Activated naive CD4-positive, alpha-beta T cell treated with anti-CD3 and anti-CD28 coated beads, Interleukin-2, amount 50 U/mL, for 24 hours (primary cell): ENCODE measurements around the gene POLR3GL.
"Not testable (repeated sequence)": the region's sequence is repeated elsewhere in the genome, so short reads cannot be mapped to it uniquely, and the experiment has no call there.

Experiments used
- H3K27ac Mint-ChIP-seq: one replicate; pipeline ENCODE4 v1.8.0; 2021; ENCODE audit warnings: mild to moderate bottlenecking, mixed read lengths
- H3K27me3 Mint-ChIP-seq: one replicate; pipeline ENCODE4 v1.8.0; 2021; ENCODE audit warnings: mixed read lengths
- H3K36me3 Mint-ChIP-seq: one replicate; pipeline ENCODE4 v1.8.0; 2021; ENCODE audit warnings: mixed read lengths
- H3K4me1 Mint-ChIP-seq: one replicate; pipeline ENCODE4 v1.8.0; 2021; ENCODE audit warnings: mixed read lengths
- H3K4me3 Mint-ChIP-seq: one replicate; pipeline ENCODE4 v1.8.0; 2021; ENCODE audit warnings: mild to moderate bottlenecking, mixed read lengths
- H3K9me3 Mint-ChIP-seq: one replicate; pipeline ENCODE4 v1.8.0; 2021; ENCODE audit warnings: mixed read lengths

POLR3GL gene, protein sequence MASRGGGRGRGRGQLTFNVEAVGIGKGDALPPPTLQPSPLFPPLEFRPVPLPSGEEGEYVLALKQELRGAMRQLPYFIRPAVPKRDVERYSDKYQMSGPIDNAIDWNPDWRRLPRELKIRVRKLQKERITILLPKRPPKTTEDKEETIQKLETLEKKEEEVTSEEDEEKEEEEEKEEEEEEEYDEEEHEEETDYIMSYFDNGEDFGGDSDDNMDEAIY

DNA sequence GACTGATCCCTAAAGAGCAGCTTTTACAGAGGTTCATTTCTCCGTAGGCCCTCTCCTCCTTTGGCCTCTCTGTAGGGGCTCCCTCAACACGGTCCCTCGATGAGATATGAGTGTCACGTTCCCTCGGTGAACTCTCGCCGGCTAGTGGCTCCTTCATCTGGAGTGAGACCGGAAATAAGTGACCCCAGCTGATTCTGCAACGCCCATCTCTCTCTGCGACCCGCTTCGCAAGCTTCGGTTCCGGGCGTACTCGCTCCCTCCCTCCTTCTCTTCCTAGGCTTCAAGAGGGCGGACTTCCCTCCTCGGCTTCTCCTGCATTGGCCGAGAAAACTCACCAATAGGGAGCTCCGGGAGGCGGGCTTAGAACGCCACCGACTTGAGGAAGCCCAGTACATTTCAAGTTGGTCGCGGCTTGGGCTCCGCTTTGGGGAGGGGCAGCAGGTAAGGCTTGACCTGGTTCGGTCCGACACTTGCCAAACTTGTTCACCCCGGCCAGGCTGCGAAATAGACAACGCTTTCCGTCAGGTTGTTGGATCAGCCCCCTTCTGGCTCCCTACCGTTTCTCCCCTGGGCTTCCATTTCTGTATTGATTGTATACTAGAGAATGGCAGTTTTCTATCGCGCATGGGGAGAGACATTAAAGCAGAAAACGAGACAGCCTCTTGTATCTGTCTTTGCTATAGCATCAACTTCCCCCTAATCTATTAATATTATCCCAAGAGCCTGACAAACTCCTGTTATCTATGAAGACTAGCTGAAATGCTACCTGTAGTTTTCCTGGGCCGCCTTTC is at the start of gene POLR3GL, which contains the start of gene ANKRD34A:
Gene POLR3GL, plus strand, starts transcription at position 363 of the 791 bp plus-strand sequence. CDS start 10,176 bp downstream, outside the sequence.
Gene ANKRD34A, minus strand, starts transcription at position 248 of the 791 bp plus-strand sequence. CDS start 2,816 bp downstream, outside the sequence.
- Mint-ChIP-seq H3K4me3 (peak within 1 kb of the TSS; percentile 92), H3K4me1 (peaks cover 63% of the 10 kb centered on the region), H3K9me3 (peaks cover 5% of the 10 kb centered on the region), H3K36me3 (peaks cover 9% of the 10 kb centered on the region), H3K27me3 (no peaks in the 10 kb centered on the region), H3K27ac (peak within 1 kb of the TSS; percentile 95)

DNA sequence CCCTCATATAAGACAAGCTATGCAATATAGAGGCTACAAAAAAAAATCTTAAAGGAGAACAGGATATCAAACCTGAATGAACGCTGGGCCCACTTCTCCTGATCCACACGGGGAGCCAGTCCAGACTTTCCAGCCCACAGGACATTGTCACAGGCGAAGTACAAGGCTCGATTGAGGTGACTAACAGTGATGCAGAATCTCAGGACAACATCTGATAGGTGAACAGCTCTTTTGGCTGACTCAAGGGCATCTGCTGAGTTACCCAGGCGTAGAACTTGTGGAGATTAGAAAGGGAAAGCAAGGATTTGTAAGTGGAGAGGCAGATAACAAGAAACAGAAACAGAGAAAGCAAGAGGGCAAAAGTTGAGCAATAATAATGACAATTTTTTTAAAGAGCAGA is 47.7 kb upstream of the POLR3GL start:
- peaks cover 57% of the 10 kb centered on the region for H3K4me1 Mint-ChIP-seq

DNA sequence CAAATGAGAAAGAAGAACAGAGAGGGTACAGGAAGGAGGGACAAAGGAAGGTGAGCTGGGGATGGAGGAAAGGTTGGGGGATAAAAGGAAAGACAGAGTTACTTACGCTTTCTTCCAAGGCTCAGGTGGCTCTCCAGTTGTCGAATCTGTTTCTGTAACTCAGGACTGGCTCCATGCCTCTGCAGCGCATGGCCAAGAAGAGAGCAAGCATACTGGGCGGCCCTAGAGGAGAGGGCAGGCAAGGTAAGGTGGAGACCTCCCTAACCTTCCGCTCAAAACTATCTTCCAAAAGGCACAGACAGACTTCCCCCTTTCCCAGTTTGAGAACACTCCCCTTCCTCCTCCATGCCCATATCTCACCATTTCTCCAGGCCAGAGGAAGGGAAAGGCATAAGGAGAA is 46.9 kb upstream of the POLR3GL start:
- H3K4me1 Mint-ChIP-seq = peaks cover 57% of the 10 kb centered on the region
- H3K27me3 Mint-ChIP-seq = no peaks in the 10 kb centered on the region
- H3K4me3 Mint-ChIP-seq = peak overlapping the region; percentile 97
- H3K27ac Mint-ChIP-seq = peak overlapping the region; percentile 96
- no peaks in the 10 kb centered on the region for H3K9me3 Mint-ChIP-seq
- H3K36me3 Mint-ChIP-seq = peaks cover 20% of the 10 kb centered on the region

More for the DNA sequence above, 47.7 kb upstream of the POLR3GL start:
- H3K4me3 Mint-ChIP-seq = peak overlapping the region; percentile 97
- H3K9me3 Mint-ChIP-seq = no peaks in the 10 kb centered on the region
- H3K36me3 Mint-ChIP-seq = peaks cover 20% of the 10 kb centered on the region
- H3K27me3 Mint-ChIP-seq = no peaks in the 10 kb centered on the region
- H3K27ac Mint-ChIP-seq = peak overlapping the region; percentile 94

DNA sequence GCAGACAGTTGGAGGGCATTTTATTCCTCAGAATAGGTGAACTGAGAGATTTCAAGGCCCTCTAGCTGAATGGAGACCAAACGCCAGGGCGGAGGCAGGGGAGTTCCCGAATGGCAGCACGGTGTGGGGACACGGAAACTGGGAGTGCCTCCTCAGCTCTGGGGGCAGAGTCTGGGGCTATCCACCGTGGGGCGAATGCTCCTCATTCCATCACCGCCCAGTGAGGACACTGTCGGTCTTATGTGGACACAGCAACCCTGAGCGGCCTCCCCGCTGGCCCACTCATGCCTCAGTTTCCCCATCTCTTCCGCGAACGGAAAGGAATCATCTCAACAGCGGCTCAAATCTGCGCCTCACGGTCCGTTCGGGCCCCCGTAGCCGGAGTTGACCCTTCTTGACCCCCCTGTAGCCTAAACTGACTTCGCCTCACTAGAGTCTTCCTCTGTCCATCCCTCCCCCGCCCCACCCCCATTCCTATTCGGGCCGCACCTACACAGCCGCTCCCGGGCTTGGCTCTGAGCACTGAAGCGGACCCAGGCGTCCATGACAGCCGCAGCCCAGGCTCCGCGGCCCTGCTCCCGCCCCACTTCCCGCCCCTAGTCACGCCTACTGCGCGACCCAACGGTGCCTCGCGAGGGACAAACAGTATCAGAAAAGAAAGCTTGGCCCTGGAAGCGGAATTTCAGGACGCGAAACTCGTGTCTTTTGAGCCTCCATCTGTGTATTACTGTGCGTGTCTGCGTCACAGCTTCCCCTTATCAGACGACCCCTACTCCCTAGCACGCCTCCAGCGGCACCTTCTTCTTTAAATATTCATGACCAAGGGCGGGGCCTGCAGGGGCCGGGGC is 46.1 kb upstream of the POLR3GL start, which contains the start of gene PEX11B:
Gene PEX11B, minus strand, starts transcription at position 574 of the 848 bp plus-strand sequence. Its CDS starts 29 bp downstream, at position 545.
- Mint-ChIP-seq H3K27me3 (no peaks in the 10 kb centered on the region), H3K4me1 (peaks cover 57% of the 10 kb centered on the region), H3K4me3 (peak within 1 kb of the TSS; percentile 97), H3K36me3 (peaks cover 20% of the 10 kb centered on the region), H3K9me3 (no peaks in the 10 kb centered on the region), H3K27ac (peak within 1 kb of the TSS; percentile 96)

DNA sequence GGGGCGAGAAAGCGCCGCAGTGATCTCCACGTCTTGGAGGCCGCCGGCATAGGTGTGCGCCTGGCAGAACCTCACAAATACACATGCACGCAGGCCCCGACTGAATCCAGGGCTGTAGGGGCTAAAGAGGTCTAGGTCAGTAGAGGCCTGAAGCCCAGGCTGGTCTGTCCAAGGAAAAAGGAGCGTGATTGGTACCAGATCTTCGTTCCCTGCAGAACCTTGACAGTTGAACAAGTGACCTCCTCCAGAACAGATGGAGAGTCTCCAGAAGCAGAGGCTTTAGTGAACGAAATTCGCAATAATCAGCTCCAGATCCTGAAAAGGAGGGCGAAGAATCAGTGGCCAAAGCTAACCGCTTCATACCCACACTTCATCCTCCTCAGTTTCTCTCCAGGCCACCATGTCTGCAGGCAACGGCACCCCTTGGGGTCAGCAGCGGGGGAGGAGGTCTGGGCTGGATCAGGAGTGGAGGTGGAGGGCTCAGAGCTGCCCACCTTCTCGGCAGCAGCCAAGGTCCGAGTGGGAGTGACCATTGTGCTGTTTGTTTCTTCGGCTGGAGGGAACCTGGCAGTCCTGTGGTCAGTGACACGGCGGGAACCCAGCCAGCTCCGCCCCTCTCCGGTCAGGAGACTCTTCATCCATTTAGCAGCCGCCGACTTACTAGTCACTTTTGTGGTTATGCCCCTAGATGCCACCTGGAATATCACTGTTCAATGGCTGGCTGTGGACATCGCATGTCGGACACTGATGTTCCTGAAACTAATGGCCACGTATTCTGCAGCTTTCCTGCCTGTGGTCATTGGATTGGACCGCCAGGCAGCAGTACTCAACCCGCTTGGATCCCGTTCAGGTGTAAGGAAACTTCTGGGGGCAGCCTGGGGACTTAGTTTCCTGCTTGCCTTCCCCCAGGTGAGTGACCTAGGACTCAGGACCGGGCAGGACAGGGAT is 45.2 kb upstream of the POLR3GL start:
- Mint-ChIP-seq H3K4me1 (peaks cover 50% of the 10 kb centered on the region), H3K27me3 (no peaks in the 10 kb centered on the region), H3K9me3 (no peaks in the 10 kb centered on the region), H3K4me3 (peak overlapping the region; percentile 97), H3K36me3 (peaks cover 19% of the 10 kb centered on the region), H3K27ac (peak overlapping the region; percentile 96)

DNA sequence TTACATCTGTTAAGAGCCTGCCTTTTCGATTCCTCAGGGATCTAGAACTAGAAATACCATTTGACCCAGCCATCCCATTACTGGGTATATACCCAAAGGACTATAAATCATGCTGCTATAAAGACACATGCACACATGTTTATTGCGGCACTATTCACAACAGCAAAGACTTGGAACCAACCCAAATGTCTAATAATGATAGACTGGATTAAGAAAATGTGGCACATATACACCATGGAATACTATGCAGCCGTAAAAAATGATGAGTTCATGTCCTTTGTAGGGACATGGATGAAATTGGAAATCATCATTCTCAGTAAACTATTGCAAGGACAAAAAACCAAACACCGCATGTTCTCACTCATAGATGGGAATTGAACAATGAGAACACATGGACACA is 44.2 kb upstream of the POLR3GL start:
- Mint-ChIP-seq H3K4me3 (peak overlapping the region; percentile 97), H3K27ac (peak overlapping the region; percentile 46), H3K4me1 (peaks cover 43% of the 10 kb centered on the region), H3K36me3 (peaks cover 15% of the 10 kb centered on the region)
- H3K27me3 Mint-ChIP-seq, H3K9me3 Mint-ChIP-seq: not testable (repeated sequence)

DNA sequence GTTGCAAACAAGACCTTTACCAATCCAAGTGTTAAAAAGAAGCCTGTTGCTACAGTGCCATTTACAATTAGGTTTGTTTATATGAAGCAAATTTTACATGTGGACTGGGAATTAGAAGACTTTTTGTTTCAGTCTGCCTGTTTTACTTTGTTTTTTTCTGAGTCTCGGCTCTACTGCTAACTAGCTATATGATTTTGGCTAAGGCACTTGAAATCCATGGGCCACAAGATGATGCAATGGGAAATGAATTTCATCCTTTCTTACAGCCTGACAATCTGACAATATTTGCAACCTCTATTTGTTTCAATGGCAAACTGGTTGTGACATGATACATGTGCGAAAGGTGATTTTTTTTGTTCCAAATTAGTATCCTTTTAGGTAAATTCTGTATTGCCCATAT is 42.2 kb upstream of the POLR3GL start:
- H3K27me3 Mint-ChIP-seq = no peaks in the 10 kb centered on the region
- peaks cover 5% of the 10 kb centered on the region for H3K36me3 Mint-ChIP-seq
- H3K4me1 Mint-ChIP-seq = peaks cover 35% of the 10 kb centered on the region
- no peaks in the 10 kb centered on the region for H3K9me3 Mint-ChIP-seq
- no peak overlapping the region for H3K27ac Mint-ChIP-seq
- no peak overlapping the region for H3K4me3 Mint-ChIP-seq

DNA sequence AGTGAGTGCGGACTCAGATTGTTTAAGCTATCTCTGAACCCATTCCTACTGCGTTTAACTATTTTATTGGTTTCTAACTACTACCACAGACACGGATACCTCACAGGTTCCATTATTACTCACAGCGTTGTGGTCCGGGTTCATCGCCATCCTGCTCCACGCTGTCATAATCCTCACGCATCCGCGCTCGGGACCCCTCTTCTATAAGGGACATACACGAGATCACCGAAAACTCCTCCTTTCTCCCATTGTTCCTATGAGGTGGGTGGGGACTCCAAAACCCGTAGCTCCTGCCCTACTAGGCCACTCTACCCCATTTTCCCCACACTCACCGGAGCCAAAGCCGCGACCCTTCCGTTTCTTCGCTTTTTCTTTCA is 37.8 kb upstream of the POLR3GL start:
- Mint-ChIP-seq H3K27me3 (no peaks in the 10 kb centered on the region), H3K27ac (no peak overlapping the region), H3K36me3 (peaks cover 5% of the 10 kb centered on the region), H3K4me3 (no peak overlapping the region), H3K9me3 (no peaks in the 10 kb centered on the region), H3K4me1 (peaks cover 25% of the 10 kb centered on the region)

DNA sequence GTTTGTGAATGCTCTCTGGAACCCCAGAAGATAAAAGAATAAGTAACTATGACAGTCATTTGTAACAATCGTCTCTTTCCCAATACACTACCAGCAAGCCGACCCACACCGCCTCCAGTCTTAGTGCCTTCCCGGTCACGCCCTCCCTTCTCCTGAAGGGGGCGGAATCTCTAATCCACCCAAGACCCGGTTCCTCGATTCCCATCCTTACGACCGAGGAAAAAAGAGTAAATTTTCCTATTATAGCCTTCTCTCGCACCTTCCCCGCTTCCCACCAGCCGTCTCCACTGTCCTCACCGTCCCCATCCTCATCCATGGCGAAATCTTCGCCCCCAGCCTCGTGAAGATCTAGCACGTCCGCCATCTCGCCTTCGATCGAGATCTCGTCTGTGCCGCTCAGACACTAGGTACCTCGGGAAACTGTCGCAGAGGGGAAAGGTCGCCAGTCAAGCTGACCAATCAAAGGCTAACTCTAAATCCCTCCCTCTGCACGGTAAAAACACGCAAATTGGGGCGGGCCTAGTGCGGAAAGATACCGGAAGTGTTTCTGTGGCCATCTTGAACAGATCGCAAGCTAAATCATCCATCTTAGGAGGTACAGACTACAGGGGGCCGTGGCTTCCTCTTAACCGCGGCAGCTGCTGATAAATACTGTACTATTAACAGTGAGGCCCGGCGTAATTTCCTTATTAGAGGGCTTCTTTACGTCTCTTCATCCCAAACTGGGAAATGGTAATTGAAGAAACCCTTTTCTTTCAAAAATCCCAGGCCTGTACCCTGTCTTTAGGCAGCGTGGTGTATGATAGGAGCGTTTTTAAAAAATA is 37.2 kb upstream of the POLR3GL start, which contains the start of gene RBM8A:
Gene RBM8A, minus strand, starts transcription at position 422 of the 824 bp plus-strand sequence. Its CDS starts 58 bp downstream, at position 364.
- peaks cover 30% of the 10 kb centered on the region for H3K4me1 Mint-ChIP-seq
- no peaks in the 10 kb centered on the region for H3K9me3 Mint-ChIP-seq
- H3K27me3 Mint-ChIP-seq = no peaks in the 10 kb centered on the region
- H3K36me3 Mint-ChIP-seq = peaks cover 6% of the 10 kb centered on the region
- peak within 1 kb of the TSS; percentile 12 for H3K27ac Mint-ChIP-seq
- H3K4me3 Mint-ChIP-seq = peak within 1 kb of the TSS; percentile 82

DNA sequence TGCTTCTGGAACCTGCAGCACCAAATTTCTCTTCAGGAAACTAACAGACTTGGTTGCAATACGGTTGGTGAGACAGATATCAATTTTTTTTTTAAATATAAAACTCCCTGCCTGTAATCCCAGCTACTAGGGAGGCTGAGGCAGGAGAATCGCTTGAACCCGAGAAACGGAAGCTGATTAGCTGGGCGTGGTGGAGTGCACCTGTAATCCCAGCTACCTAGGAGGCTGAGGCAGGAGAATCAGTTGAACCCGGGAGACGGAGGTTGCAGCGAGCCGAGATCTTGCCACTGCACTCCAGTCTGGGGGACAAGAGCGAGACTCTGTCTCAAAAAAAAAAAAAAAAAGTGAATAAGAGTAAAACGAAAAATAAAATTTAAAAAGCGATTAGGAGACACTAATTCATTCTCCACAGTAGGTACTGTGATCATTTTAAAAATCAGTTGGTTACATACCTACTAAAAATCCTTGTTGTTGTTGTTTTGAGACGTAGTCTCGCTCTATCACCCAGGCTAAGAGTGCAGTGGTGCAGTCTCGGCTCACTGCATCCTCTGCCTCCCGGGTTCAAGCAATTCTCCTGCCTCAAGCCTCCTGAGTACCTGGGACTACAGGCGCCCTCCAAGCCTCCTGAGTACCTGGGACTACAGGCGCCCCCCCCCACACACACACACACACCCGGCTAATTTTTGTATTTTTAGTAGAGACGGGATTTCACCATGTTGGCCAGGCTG is 36.4 kb upstream of the POLR3GL start:
- peak overlapping the region; percentile 82 for H3K4me3 Mint-ChIP-seq
- peak overlapping the region; percentile 88 for H3K27ac Mint-ChIP-seq
- H3K9me3 Mint-ChIP-seq = no peaks in the 10 kb centered on the region
- H3K36me3 Mint-ChIP-seq = peaks cover 6% of the 10 kb centered on the region
- H3K27me3 Mint-ChIP-seq = no peaks in the 10 kb centered on the region
- H3K4me1 Mint-ChIP-seq = peaks cover 38% of the 10 kb centered on the region

DNA sequence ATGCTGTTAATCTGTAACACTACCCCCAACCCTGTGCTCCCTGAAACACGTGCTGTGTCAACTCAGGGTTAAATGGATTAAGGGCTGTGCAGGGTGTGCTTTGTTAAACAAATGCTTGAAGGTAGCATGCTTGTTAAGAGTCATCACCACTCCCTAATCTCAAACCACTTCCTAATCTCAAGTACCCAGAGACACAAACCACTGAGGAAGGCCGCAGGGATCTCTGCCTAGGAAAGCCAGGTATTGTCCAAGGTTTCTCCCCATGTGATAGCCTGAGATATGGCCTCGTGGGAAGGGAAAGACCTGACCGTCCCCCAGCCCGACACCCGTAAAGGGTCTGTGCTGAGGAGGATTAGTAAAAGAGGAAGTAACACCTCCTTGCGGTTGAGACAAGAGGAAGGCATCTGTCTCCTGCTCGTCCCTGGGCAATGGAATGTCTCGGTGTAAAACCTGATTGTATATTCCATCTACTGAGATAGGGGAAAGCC is 31.9 kb upstream of the POLR3GL start:
- peak overlapping the region; percentile 71 for H3K4me3 Mint-ChIP-seq
- peaks cover 39% of the 10 kb centered on the region for H3K4me1 Mint-ChIP-seq
- H3K9me3 Mint-ChIP-seq, H3K27me3 Mint-ChIP-seq, H3K36me3 Mint-ChIP-seq: not testable (repeated sequence)
- peak overlapping the region; percentile 93 for H3K27ac Mint-ChIP-seq

DNA sequence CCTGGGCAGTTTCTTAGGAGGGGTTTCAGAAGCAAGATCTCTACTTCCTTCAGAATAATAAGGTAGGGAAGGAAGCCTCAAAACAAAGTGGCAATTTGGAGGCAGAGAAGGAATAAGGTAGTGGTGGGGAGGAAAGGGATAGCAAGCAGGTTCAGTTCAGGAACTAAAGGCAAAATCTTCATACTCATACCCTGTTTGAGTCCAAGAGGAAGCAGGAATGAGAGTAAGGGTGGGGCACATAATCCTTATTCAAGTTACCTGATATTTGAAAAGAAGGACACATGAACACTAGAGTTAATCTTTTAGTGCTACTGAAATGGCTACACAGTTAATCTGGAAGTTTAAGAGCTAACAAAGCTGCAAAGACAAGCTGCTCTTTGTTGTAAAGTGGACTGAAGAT is 28.8 kb upstream of the POLR3GL start:
- Mint-ChIP-seq H3K4me1 (peaks cover 31% of the 10 kb centered on the region), H3K4me3 (no peak overlapping the region), H3K27ac (peak overlapping the region; percentile 4), H3K36me3 (peaks cover 7% of the 10 kb centered on the region), H3K27me3 (no peaks in the 10 kb centered on the region), H3K9me3 (no peaks in the 10 kb centered on the region)

DNA sequence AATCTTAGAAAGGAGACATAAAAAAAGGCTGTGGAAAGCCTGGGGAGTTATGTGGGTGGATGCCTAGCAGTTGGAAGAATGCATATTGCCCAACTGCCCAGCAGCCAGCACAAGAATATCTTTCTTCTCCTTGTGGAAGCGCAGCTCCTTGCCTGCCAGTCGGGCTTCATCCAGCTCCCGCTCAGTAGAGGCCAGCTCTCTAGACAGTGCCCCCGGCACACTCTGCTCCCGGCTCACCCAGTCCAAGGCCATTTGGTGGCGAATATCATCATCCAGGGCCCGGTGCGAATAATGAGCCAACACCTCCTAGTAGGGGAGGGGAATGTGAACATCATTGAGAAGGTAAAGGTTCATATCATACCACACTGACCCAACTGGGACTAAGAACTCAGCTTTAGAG is 28.2 kb upstream of the POLR3GL start:
- H3K4me1 Mint-ChIP-seq = peaks cover 26% of the 10 kb centered on the region
- no peak overlapping the region for H3K4me3 Mint-ChIP-seq
- H3K9me3 Mint-ChIP-seq = no peaks in the 10 kb centered on the region
- no peaks in the 10 kb centered on the region for H3K27me3 Mint-ChIP-seq
- peak overlapping the region; percentile 30 for H3K27ac Mint-ChIP-seq
- peaks cover 6% of the 10 kb centered on the region for H3K36me3 Mint-ChIP-seq
